Hypothalamus (tissue), 51 donors: ENCODE measurements around the gene HMCES.
"Not testable (repeated sequence)": the region's sequence is repeated elsewhere in the genome, so short reads cannot be mapped to it uniquely, and the experiment has no call there.

Experiments used
- DNase-seq, 51 donors: peaks; one replicate each; lab custom pipeline; 2025; lab: John Stamatoyannopoulos, UW

Gene HMCES

GRCh38 chr3:129343643-129344360, 65.1 kb downstream of the HMCES start:
- DNase-seq: peak in 6 of 51 donors; percentile 1 to 28 (median 12)

GRCh38 chr3:129344540-129345220, 66.0 kb downstream of the HMCES start:
- no peak for DNase-seq

GRCh38 chr3:129345281-129345680, 66.6 kb downstream of the HMCES start:
- DNase-seq: no peak

- DNase-seq: peak in 1 of 51 donors; percentile 14
These were observed 67.3 kb downstream of the HMCES start for GRCh38 chr3:129345971-129346370.

GRCh38 chr3:129346695-129347457, 68.2 kb downstream of the HMCES start:
- peak in 1 of 51 donors; percentile 19 for DNase-seq

- DNase-seq: no peak
These were observed 68.8 kb downstream of the HMCES start for GRCh38 chr3:129347458-129347845.

- DNase-seq: no peak
These were observed 70.1 kb downstream of the HMCES start for GRCh38 chr3:129348734-129349133.

GRCh38 chr3:129349169-129349568, 70.5 kb downstream of the HMCES start:
- DNase-seq: not testable (repeated sequence)

GRCh38 chr3:129349791-129350190, 71.1 kb downstream of the HMCES start:
- no peak for DNase-seq

GRCh38 chr3:129352045-129352444, 73.4 kb downstream of the HMCES start:
- DNase-seq: no peak

GRCh38 chr3:129352650-129353588, 74.2 kb downstream of the HMCES start:
- no peak for DNase-seq

GRCh38 chr3:129353589-129353941, 74.9 kb downstream of the HMCES start:
- no peak for DNase-seq
